ENCODE data around the gene NHLRC2. TPM values are rescaled to one million over a fixed set of nuclear protein-coding genes. Genes with fewer than 3 reads are reported as not detected.
"Not testable (repeated sequence)": the region's sequence is repeated elsewhere in the genome, so short reads cannot be mapped to it uniquely, and the experiment has no call there.

The NHLRC2 gene
- 50.1 TPM for total RNA-seq
- long read RNA-seq, full-length matches to known transcripts = 12 of 21 reads
- long read RNA-seq, partial matches to known transcripts = 4 of 21 reads
- long read RNA-seq, other reads (novel, unspliced or antisense) = 5 of 21 reads

- Histone ChIP-seq H3K4me1 (peaks cover 88% of the 10 kb centered on the region), H3K27me3 (ENCODE audit: low read depth) (no peaks in the 10 kb centered on the region), H3K4me3 (peak within 1 kb of the TSS; percentile 93), H3K27ac (replicated peaks) (peak within 1 kb of the TSS; percentile 97), H3K36me3 (peaks cover 11% of the 10 kb centered on the region), H3K9me3 (replicated peaks) (no peaks in the 10 kb centered on the region)
- peak; percentile 85 for DNase-seq
- no peak for TF ChIP-seq CTCF (IDR thresholded peaks at IDR 0.05; ENCODE audit: borderline replicate concordance)
- intact Hi-C loops (cut with micrococcal nuclease) = no loop called here
Measured at GRCh38 chr10:113854013-113854760, at the start of gene NHLRC2, which contains the start of gene DCLRE1A. TSS of gene NHLRC2 (plus strand) at chr10:113854661. CDS start at chr10:113854873, 212 bp downstream. TSS of gene DCLRE1A (minus strand) at chr10:113854082. CDS start at chr10:113853182, 900 bp downstream.

- H3K4me1 ChIP-seq = no peaks in the 10 kb centered on the region
- H3K27me3 ChIP-seq (ENCODE audit: low read depth) = peaks cover 6% of the 10 kb centered on the region
- no peak for TF ChIP-seq CTCF (IDR thresholded peaks at IDR 0.05; ENCODE audit: borderline replicate concordance)
- H3K36me3 ChIP-seq = no peaks in the 10 kb centered on the region
- H3K4me3 ChIP-seq = no peak overlapping the region
- intact Hi-C loops (cut with micrococcal nuclease) = no loop called here
- H3K27ac ChIP-seq (replicated peaks) = no peak overlapping the region
- H3K9me3 ChIP-seq (replicated peaks) = no peaks in the 10 kb centered on the region
- no peak for DNase-seq
Measured at GRCh38 chr10:113806503-113806902, 48.0 kb upstream of the NHLRC2 start.

GRCh38 chr10:113808168-113808567 is 46.3 kb upstream of the NHLRC2 start:
- intact Hi-C loops (cut with micrococcal nuclease) = no loop called here
- Histone ChIP-seq H3K9me3 (replicated peaks) (no peaks in the 10 kb centered on the region), H3K36me3 (no peaks in the 10 kb centered on the region), H3K4me1 (no peaks in the 10 kb centered on the region), H3K27ac (replicated peaks) (no peak overlapping the region), H3K4me3 (no peak overlapping the region), H3K27me3 (ENCODE audit: low read depth) (peaks cover 6% of the 10 kb centered on the region)
- TF ChIP-seq CTCF (IDR thresholded peaks at IDR 0.05; ENCODE audit: borderline replicate concordance) = no peak
- DNase-seq = no peak

- peaks cover 13% of the 10 kb centered on the region for H3K4me1 ChIP-seq
- H3K36me3 ChIP-seq; intact Hi-C loops (cut with micrococcal nuclease); DNase-seq; H3K27me3 ChIP-seq (ENCODE audit: low read depth); H3K4me3 ChIP-seq; H3K27ac ChIP-seq (replicated peaks); H3K9me3 ChIP-seq (replicated peaks): not testable (repeated sequence)
Measured at GRCh38 chr10:113814700-113815099, 39.8 kb upstream of the NHLRC2 start.

GRCh38 chr10:113819989-113820388 is 34.5 kb upstream of the NHLRC2 start:
- Histone ChIP-seq H3K4me3 (no peak overlapping the region), H3K27me3 (ENCODE audit: low read depth) (no peaks in the 10 kb centered on the region), H3K4me1 (peaks cover 13% of the 10 kb centered on the region), H3K36me3 (no peaks in the 10 kb centered on the region), H3K27ac (replicated peaks) (no peak overlapping the region), H3K9me3 (replicated peaks) (no peaks in the 10 kb centered on the region)
- intact Hi-C loops (cut with micrococcal nuclease) = no loop called here
- TF ChIP-seq CTCF (IDR thresholded peaks at IDR 0.05; ENCODE audit: borderline replicate concordance) = no peak
- DNase-seq = no peak

- Histone ChIP-seq H3K36me3 (no peaks in the 10 kb centered on the region), H3K27ac (replicated peaks) (no peak overlapping the region), H3K9me3 (replicated peaks) (no peaks in the 10 kb centered on the region), H3K27me3 (ENCODE audit: low read depth) (no peaks in the 10 kb centered on the region), H3K4me3 (no peak overlapping the region), H3K4me1 (peaks cover 13% of the 10 kb centered on the region)
- intact Hi-C loops (cut with micrococcal nuclease) = no loop called here
- no peak for DNase-seq
- TF ChIP-seq CTCF (IDR thresholded peaks at IDR 0.05; ENCODE audit: borderline replicate concordance) = no peak
Measured at GRCh38 chr10:113820507-113820906, 34.0 kb upstream of the NHLRC2 start.

GRCh38 chr10:113821306-113821705 is 33.2 kb upstream of the NHLRC2 start:
- H3K27ac ChIP-seq (replicated peaks); H3K9me3 ChIP-seq (replicated peaks); DNase-seq; H3K36me3 ChIP-seq; H3K4me3 ChIP-seq; intact Hi-C loops (cut with micrococcal nuclease); H3K27me3 ChIP-seq (ENCODE audit: low read depth): not testable (repeated sequence)
- H3K4me1 ChIP-seq = peaks cover 12% of the 10 kb centered on the region
